CD4-positive, alpha-beta memory T cell (primary cell): ENCODE results near the gene ADAP1. TPM values are rescaled to one million over a fixed set of nuclear protein-coding genes. Genes with fewer than 3 reads are reported as not detected.

Experiments
- CTCF ChIA-PET: fragments of 350-600 bp; sonication (Branson Sonifier 250); formaldehyde crosslinking; loops from one replicate; lab custom pipeline; 2021; ENCODE audit warnings: inconsistent platforms; ENCODE audit not compliant: partially characterized antibody; lab: Charles Lee
- POLR2A ChIA-PET: fragments of 350-600 bp; sonication (Branson Sonifier 250); formaldehyde crosslinking; loops from one replicate; lab custom pipeline; 2021; ENCODE audit not compliant: partially characterized antibody; lab: Charles Lee
- DNase-seq, 5 donors: peaks; one replicate each; pipeline versions ENCODE4 v3.0.0 to v3.0.0-alpha.2; 2020 to 2022; ENCODE audit warnings: mixed read lengths in 1 of 5
- H3K27ac ChIP-seq: one replicate; pipeline ENCODE4 v1.7.0; 2013; ENCODE audit warnings: low read depth, low read length
- H3K27me3 ChIP-seq: 2 replicates; pipeline ENCODE4 v1.7.0; 2013; ENCODE audit warnings: mild to moderate bottlenecking, low read length, moderate library complexity; ENCODE audit not compliant: insufficient read depth
- H3K36me3 ChIP-seq: 2 replicates; pipeline ENCODE4 v1.7.0; 2013; ENCODE audit warnings: mild to moderate bottlenecking, low read length, moderate library complexity; ENCODE audit not compliant: insufficient read depth
- H3K4me1 ChIP-seq: 2 replicates; pipeline ENCODE4 v1.7.0; 2013; ENCODE audit warnings: mild to moderate bottlenecking, low read length, moderate library complexity; ENCODE audit not compliant: insufficient read depth
- H3K4me3 ChIP-seq, 2 donors: one replicate each; pipeline ENCODE4 v1.7.0; 2013; ENCODE audit warnings: low read length in 2 of 2, mild to moderate bottlenecking in 1 of 2
- H3K9me3 ChIP-seq, 2 donors: one replicate each; pipeline ENCODE4 v1.7.0; 2013; ENCODE audit warnings: low read length in 2 of 2, control low read depth in 1 of 2; ENCODE audit not compliant: control insufficient read depth in 1 of 2
- H3K27ac Mint-ChIP-seq, 7 donors: one replicate each; pipeline ENCODE4 v1.8.0; 2020 to 2021; ENCODE audit warnings: mixed read lengths in 7 of 7, mild to moderate bottlenecking in 6 of 7, inconsistent platforms in 3 of 7, moderate library complexity in 3 of 7
- H3K27me3 Mint-ChIP-seq, 2 donors: one replicate each; pipeline ENCODE4 v1.8.0; 2020 to 2021; ENCODE audit warnings: mixed read lengths in 2 of 2
- H3K36me3 Mint-ChIP-seq, 2 donors: one replicate each; pipeline ENCODE4 v1.8.0; 2020 to 2021; ENCODE audit warnings: mixed read lengths in 2 of 2, inconsistent platforms in 1 of 2, mild to moderate bottlenecking in 1 of 2
- H3K4me1 Mint-ChIP-seq, 4 donors: one replicate each; pipeline ENCODE4 v1.8.0; 2020 to 2021; ENCODE audit warnings: mixed read lengths in 4 of 4, mild to moderate bottlenecking in 1 of 4
- H3K4me3 Mint-ChIP-seq, 8 donors: one replicate each; pipeline ENCODE4 v1.8.0; 2020 to 2021; ENCODE audit warnings: mixed read lengths in 8 of 8, mild to moderate bottlenecking in 7 of 8, moderate library complexity in 6 of 8, inconsistent platforms in 3 of 8
- H3K9me3 Mint-ChIP-seq, 8 donors: one replicate each; pipeline ENCODE4 v1.8.0; 2020 to 2021; ENCODE audit warnings: mixed read lengths in 8 of 8, mild to moderate bottlenecking in 5 of 8, inconsistent platforms in 3 of 8, moderate library complexity in 1 of 8
- intact Hi-C: fragments of 100-400 bp; cut with micrococcal nuclease; formaldehyde crosslinking; loops from one replicate; pipeline ENCODE4 v1.15.1; 2023
- polyA plus RNA-seq, 2 donors: library from polyadenylated mRNA; unstranded; fragments of 300-500 nt; fragmentation: Illumina TruSeq; gene quantifications; one replicate each; pipeline ENCODE4 v1.2.3, GENCODE V29; 2021
- total RNA-seq, 2 experiments: library from RNA; stranded (reverse); gene quantifications; one replicate each; pipeline ENCODE4 v1.2.3, GENCODE V29; 2021

ADAP1 gene
- total and polyA plus RNA-seq, 4 experiments from 2014 or later: 5.1 to 10.0 (median 8.8) TPM

DNA sequence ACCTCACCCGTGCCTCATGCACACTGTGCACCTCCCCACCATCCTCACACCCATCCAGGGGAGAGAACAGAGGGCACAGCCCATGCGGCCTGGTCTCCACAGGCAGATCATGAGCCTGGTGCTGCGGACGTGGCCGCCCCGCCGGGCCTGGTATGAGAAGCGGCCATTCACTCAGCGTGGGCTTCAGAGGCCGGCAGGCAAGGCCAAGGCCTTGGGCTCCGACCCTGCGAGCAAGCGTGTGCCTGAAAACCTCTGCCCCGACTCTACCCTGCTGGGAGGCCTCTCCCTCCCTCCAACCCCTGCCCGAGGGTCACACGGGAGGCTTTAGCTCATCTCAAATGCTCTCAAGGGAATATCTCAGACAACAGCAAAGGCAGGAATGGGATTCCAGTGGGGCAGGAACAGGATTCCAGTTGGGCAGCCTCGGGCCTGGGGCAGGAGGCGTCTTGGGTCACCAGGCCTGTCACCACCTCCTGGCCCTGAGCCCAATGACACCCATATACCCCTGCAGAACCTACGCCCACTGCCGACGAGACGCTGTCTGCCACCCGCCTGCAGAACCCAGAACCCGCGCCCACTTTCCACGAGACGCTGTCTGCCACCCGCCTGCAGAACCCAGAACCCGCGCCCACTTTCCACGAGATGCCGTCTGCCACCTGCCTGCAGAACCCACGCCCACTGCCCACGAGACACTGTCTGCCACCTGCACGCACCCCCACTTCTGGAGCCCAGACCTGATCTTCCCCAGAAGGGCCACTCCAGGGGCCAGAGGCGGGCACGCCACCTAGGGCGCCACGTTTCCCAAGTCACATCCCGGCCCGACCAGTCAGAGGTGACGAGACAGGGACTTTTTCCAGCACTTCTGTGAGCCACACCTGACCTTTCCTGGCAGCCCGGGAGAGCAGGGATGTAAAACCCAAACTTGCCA lies 38.9 kb downstream of the ADAP1 start:
- peak in 1 of 5 donors; percentile 19 for DNase-seq
- intact Hi-C loops: no loop called here
- H3K4me1 ChIP-seq: no peaks in the 10 kb centered on the region
- Mint-ChIP-seq H3K36me3 (no peaks in the 10 kb centered on the region), H3K9me3 (no peaks in the 10 kb centered on the region), H3K4me1 (peaks cover 6 to 8% (median 6%) of the 10 kb centered on the region in 4 donors), H3K27ac (peak overlapping the region in 3 of 7 donors; percentile 41 to 60 (median 46)), H3K4me3 (no peak overlapping the region), H3K27me3 (no peaks in the 10 kb centered on the region)
- no peaks in the 10 kb centered on the region for H3K9me3 ChIP-seq
- H3K27me3 ChIP-seq: no peaks in the 10 kb centered on the region
- H3K4me3 ChIP-seq: no peak overlapping the region
- ChIA-PET CTCF (no interaction called here), POLR2A (interaction anchor here (1.0 kb wide), 1 partner anchor 9 kb away, joined by 3 read pairs; no protein-coding TSS in a partner anchor)
- no peak overlapping the region for H3K27ac ChIP-seq
- H3K36me3 ChIP-seq: no peaks in the 10 kb centered on the region

DNA sequence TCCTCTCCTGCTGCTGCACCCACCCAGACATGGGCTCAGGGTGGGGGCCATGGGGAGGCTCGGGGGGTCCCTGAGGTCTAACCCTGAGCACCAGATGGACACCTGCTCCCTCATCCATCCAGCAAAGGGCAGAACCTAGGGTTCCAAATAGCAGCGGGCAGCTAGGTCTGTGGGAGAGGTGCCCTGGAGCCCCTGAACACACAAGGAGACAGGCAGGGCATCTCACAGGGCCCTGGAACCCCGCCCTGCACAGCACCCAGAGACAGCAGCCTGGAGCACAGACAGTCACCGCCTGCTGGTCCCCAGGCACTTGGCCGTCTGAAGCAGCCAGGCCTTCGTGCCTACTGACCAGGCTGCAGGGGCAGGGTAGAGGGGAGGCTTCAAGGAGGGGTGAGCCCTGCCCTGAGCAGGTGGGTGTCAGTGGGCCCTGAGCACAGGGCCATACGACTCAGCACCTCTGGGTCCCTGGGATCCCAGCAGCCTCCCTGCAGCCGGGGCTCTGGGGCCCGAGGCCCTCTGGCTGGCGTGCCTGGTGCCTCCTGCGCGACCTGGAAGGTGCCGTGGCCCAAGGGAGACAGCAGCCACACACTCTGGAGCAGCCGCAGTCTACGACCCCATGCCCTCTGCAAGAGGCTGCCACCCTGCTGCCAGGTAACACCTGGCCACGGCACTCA lies 39.8 kb downstream of the ADAP1 start:
- Mint-ChIP-seq H3K4me1 (peaks cover 8 to 16% (median 15%) of the 10 kb centered on the region in 4 donors), H3K9me3 (no peaks in the 10 kb centered on the region), H3K27me3 (no peaks in the 10 kb centered on the region), H3K27ac (no peak overlapping the region), H3K4me3 (no peak overlapping the region), H3K36me3 (no peaks in the 10 kb centered on the region)
- H3K27ac ChIP-seq: no peak overlapping the region
- CTCF ChIA-PET: no interaction called here
- peaks cover 2% of the 10 kb centered on the region for H3K4me1 ChIP-seq
- no peaks in the 10 kb centered on the region for H3K9me3 ChIP-seq
- POLR2A ChIA-PET: interaction anchor here (1.0 kb wide), 1 partner anchor 10 kb away, joined by 3 read pairs; no protein-coding TSS in a partner anchor
- DNase-seq: peak in 1 of 5 donors; percentile 22
- H3K36me3 ChIP-seq: no peaks in the 10 kb centered on the region
- H3K4me3 ChIP-seq: no peak overlapping the region
- intact Hi-C loops: no loop called here
- no peaks in the 10 kb centered on the region for H3K27me3 ChIP-seq

DNA sequence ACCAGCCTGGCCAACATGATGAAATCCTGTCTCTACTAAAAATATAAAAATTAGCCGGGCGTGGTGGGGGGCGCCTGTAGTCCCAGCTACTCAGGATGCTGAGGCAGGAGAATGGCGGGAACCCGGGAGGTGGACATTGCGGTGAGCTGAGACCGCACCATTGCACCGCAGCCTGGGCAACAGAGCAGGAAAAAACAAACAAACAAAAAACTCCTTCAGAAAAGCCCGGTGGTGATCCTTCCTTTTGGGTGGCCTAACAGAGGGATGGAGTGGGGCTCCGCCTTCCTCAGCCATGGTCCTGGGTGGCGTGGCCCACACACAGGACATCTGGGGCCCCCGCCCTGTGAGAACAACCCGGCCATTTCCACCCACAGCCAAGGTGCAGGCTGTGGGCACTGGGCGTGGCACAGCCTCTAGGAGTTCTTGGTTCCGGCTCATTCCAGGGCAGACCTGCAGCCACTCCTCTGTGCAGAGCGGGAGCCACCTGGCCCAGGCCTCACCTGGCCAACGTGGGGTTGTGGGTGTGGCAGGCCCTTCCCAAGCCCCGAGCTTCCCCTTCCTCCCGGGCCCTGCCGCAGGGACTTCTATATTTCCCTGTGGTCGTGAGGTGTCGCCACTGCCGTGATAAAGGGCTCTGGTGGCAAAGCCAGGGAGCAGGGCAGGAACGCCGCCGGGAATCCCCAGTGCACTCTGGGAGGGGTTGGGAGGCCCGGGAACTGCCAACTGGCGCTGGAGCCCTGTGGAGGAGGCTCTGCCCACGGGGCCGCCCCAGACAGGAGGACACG lies 40.6 kb downstream of the ADAP1 start:
- H3K4me1 ChIP-seq: peaks cover 6% of the 10 kb centered on the region
- no peaks in the 10 kb centered on the region for H3K27me3 ChIP-seq
- no peak overlapping the region for H3K4me3 ChIP-seq
- Mint-ChIP-seq H3K4me1 (peaks cover 6 to 16% (median 16%) of the 10 kb centered on the region in 4 donors), H3K4me3 (no peak overlapping the region), H3K9me3 (no peaks in the 10 kb centered on the region), H3K27ac (peak overlapping the region in 2 of 7 donors; percentile 57 to 77), H3K36me3 (no peaks in the 10 kb centered on the region), H3K27me3 (no peaks in the 10 kb centered on the region)
- no peaks in the 10 kb centered on the region for H3K9me3 ChIP-seq
- DNase-seq: peak in 1 of 5 donors; percentile 6
- CTCF ChIA-PET: interaction anchor here (1.6 kb wide), 1 partner anchor 59 kb away, joined by 4 read pairs; no protein-coding TSS in a partner anchor
- intact Hi-C loops: no loop called here
- H3K36me3 ChIP-seq: no peaks in the 10 kb centered on the region
- H3K27ac ChIP-seq: no peak overlapping the region
- POLR2A ChIA-PET: no interaction called here

DNA sequence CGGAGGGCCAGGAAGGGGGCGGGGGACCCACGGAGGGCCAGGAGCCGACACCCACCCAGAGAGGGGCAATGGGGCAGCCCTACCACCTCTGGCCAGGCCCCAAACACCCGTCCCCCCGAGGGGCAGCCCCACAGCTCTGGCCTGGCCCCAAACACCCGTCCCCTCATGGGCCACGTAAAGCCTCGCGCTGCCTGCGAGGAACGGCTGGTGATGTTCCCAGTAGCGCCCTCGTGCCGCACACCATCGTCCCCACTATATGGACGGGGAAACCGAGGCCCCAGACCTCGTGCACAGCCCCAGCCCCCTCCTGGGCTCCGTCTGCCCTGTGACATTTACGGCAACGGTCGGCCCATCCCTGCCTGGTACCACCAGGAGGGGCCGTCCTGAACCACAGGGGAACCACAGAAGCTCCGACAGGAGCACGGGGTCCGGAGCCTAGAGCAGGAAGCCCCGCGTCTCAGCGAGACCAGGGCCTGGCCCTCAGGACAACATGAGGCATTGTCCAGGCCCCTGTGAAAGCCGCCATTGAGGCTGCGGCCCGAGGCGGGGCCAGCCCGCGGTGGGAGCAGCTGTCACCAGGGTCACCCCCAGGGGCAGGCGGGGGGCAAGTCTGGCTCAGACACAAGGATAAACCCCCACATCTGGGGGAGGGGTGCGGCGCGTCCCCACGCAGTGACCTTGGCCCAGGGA lies 42.5 kb downstream of the ADAP1 start:
- peak in 1 of 5 donors; percentile 27 for DNase-seq
- Histone ChIP-seq H3K9me3 (no peaks in the 10 kb centered on the region), H3K27me3 (no peaks in the 10 kb centered on the region), H3K4me3 (no peak overlapping the region), H3K36me3 (no peaks in the 10 kb centered on the region), H3K27ac (no peak overlapping the region), H3K4me1 (peaks cover 10% of the 10 kb centered on the region)
- Mint-ChIP-seq H3K9me3 (no peaks in the 10 kb centered on the region), H3K36me3 (no peaks in the 10 kb centered on the region), H3K4me1 (peaks cover 6 to 20% (median 14%) of the 10 kb centered on the region in 4 donors), H3K4me3 (no peak overlapping the region), H3K27me3 (no peaks in the 10 kb centered on the region), H3K27ac (no peak overlapping the region)
- CTCF ChIA-PET: interaction anchor here (0.9 kb wide), 1 partner anchor 36 kb away, joined by 3 read pairs; no protein-coding TSS in a partner anchor
- POLR2A ChIA-PET: interaction anchor here (1.4 to 5.6 kb wide), 2 partner anchors 10 to 11 kb away, joined by 9 to 63 read pairs; no protein-coding TSS in a partner anchor
- intact Hi-C loops: no loop called here

- Histone ChIP-seq H3K9me3 (no peaks in the 10 kb centered on the region), H3K4me3 (no peak overlapping the region), H3K27ac (no peak overlapping the region), H3K27me3 (no peaks in the 10 kb centered on the region), H3K36me3 (no peaks in the 10 kb centered on the region), H3K4me1 (peaks cover 10% of the 10 kb centered on the region)
- peak in 1 of 5 donors; percentile 30 for DNase-seq
- no peaks in the 10 kb centered on the region for H3K36me3 Mint-ChIP-seq
- POLR2A ChIA-PET: interaction anchor here (1.2 to 5.6 kb wide), 5 partner anchors 11 to 64 kb away, joined by 3 to 63 read pairs (median 6); partner anchors contain the start of genes ADAP1 and GET4
- H3K9me3 Mint-ChIP-seq: no peaks in the 10 kb centered on the region
- H3K27ac Mint-ChIP-seq: no peak overlapping the region
- intact Hi-C loops: no loop called here
- peaks cover 2 to 17% (median 10%) of the 10 kb centered on the region in 4 donors for H3K4me1 Mint-ChIP-seq
- no peak overlapping the region for H3K4me3 Mint-ChIP-seq
- H3K27me3 Mint-ChIP-seq: no peaks in the 10 kb centered on the region
- CTCF ChIA-PET: interaction anchor here (1.3 to 3.4 kb wide), 9 partner anchors 11 to 266 kb away, joined by 3 to 22 read pairs (median 13); partner anchors contain the start of gene COX19
Measured at GRCh38 chr7:910931-911431, 43.5 kb downstream of the ADAP1 start.

- Mint-ChIP-seq H3K27ac (peak overlapping the region in 3 of 7 donors; percentile 43 to 67 (median 65)), H3K9me3 (no peaks in the 10 kb centered on the region), H3K27me3 (no peaks in the 10 kb centered on the region), H3K4me1 (peaks cover 2 to 14% (median 10%) of the 10 kb centered on the region in 4 donors), H3K4me3 (peak overlapping the region; percentile 50 to 77 (median 69)), H3K36me3 (no peaks in the 10 kb centered on the region)
- no peaks in the 10 kb centered on the region for H3K9me3 ChIP-seq
- H3K27me3 ChIP-seq: no peaks in the 10 kb centered on the region
- no peaks in the 10 kb centered on the region for H3K36me3 ChIP-seq
- no peak overlapping the region for H3K27ac ChIP-seq
- no peak for DNase-seq
- intact Hi-C loops: no loop called here
- ChIA-PET POLR2A (interaction anchor here (1.2 to 5.6 kb wide), 7 partner anchors 11 to 64 kb away, joined by 3 to 63 read pairs (median 5); partner anchors contain the start of genes ADAP1 and GET4), CTCF (interaction anchor here (1.3 to 3.4 kb wide), 10 partner anchors 8 to 267 kb away, joined by 3 to 22 read pairs (median 12); partner anchors contain the start of gene COX19)
- H3K4me1 ChIP-seq: peaks cover 10% of the 10 kb centered on the region
- H3K4me3 ChIP-seq: no peak overlapping the region
Measured at GRCh38 chr7:910441-910861, 44.0 kb downstream of the ADAP1 start.
